PC-9 (cell line): ENCODE results near the gene APBA1.

ENCODE experiments used
- EZH2 ChIP-seq: fragments of 200-600 bp; sonication (generic); IDR thresholded peaks from 2 replicates; pipeline ENCODE4 v1.8.0; 2017; ENCODE audit warnings: antibody characterized with exemption, low read depth
- TF ChIP-seq, protein P1 (sequence below): fragments of 200-600 bp; sonication (generic); conservative IDR thresholded peaks from 2 replicates; pipeline ENCODE4 v1.6.1; 2017; ENCODE audit warnings: mixed run types, antibody characterized with exemption, mild to moderate bottlenecking, moderate library complexity

- TF ChIP-seq, protein P1, sequence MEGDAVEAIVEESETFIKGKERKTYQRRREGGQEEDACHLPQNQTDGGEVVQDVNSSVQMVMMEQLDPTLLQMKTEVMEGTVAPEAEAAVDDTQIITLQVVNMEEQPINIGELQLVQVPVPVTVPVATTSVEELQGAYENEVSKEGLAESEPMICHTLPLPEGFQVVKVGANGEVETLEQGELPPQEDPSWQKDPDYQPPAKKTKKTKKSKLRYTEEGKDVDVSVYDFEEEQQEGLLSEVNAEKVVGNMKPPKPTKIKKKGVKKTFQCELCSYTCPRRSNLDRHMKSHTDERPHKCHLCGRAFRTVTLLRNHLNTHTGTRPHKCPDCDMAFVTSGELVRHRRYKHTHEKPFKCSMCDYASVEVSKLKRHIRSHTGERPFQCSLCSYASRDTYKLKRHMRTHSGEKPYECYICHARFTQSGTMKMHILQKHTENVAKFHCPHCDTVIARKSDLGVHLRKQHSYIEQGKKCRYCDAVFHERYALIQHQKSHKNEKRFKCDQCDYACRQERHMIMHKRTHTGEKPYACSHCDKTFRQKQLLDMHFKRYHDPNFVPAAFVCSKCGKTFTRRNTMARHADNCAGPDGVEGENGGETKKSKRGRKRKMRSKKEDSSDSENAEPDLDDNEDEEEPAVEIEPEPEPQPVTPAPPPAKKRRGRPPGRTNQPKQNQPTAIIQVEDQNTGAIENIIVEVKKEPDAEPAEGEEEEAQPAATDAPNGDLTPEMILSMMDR: no peak
- TF ChIP-seq EZH2: no peak
Measured at GRCh38 chr9:69645488-69645887, 26.7 kb downstream of the APBA1 start.
